ENCODE measurements around the gene MXD1.
"Not testable (repeated sequence)": the region's sequence is repeated elsewhere in the genome, so short reads cannot be mapped to it uniquely, and the experiment has no call there.

MXD1 gene

GRCh38 chr2:69914950-69915945 lies at the start of gene MXD1:
Gene MXD1, plus strand, starts transcription at chr2:69915109. Its CDS starts 222 bp downstream, at chr2:69915331.
- DNase-seq (ENCODE audit: low read depth in 2 of 2), result peak in 1 of 2 donors; percentile 99

- DNase-seq (ENCODE audit: low read depth in 2 of 2), result no peak
Measured at GRCh38 chr2:69888451-69888850, 26.5 kb upstream of the MXD1 start.

- DNase-seq (ENCODE audit: low read depth in 2 of 2), result no peak
Measured at GRCh38 chr2:69889302-69889701, 25.6 kb upstream of the MXD1 start.

GRCh38 chr2:69890881-69891280 lies 24.0 kb upstream of the MXD1 start:
- DNase-seq (ENCODE audit: low read depth in 2 of 2), result no peak

- not testable (repeated sequence) for DNase-seq (ENCODE audit: low read depth in 2 of 2)
Measured at GRCh38 chr2:69892838-69893424, 22.0 kb upstream of the MXD1 start.

- DNase-seq (ENCODE audit: low read depth in 2 of 2), result peak; percentile 66 to 67
Measured at GRCh38 chr2:69893684-69894551, 21.0 kb upstream of the MXD1 start, which contains the start of gene SNRNP27. Gene SNRNP27, plus strand, starts transcription at chr2:69893956. Its CDS starts 29 bp downstream, at chr2:69893985.

GRCh38 chr2:69894737-69895136 lies 20.2 kb upstream of the MXD1 start:
- not testable (repeated sequence) for DNase-seq (ENCODE audit: low read depth in 2 of 2)

- no peak for DNase-seq (ENCODE audit: low read depth in 2 of 2)
Measured at GRCh38 chr2:69902213-69902922, 12.5 kb upstream of the MXD1 start.

- no peak for DNase-seq (ENCODE audit: low read depth in 2 of 2)
Measured at GRCh38 chr2:69907216-69907615, 7.7 kb upstream of the MXD1 start.

GRCh38 chr2:69911985-69912563 lies 2.8 kb upstream of the MXD1 start:
- no peak for DNase-seq (ENCODE audit: low read depth in 2 of 2)

GRCh38 chr2:69914164-69914949 lies 552 bp upstream of the MXD1 start:
- peak in 1 of 2 donors; percentile 98 for DNase-seq (ENCODE audit: low read depth in 2 of 2)

- no peak for DNase-seq (ENCODE audit: low read depth in 2 of 2)
Measured at GRCh38 chr2:69916106-69916505, 1.2 kb downstream of the MXD1 start.

GRCh38 chr2:69917852-69918251 lies 2.9 kb downstream of the MXD1 start:
- no peak for DNase-seq (ENCODE audit: low read depth in 2 of 2)

GRCh38 chr2:69918401-69918800 lies 3.5 kb downstream of the MXD1 start:
- DNase-seq (ENCODE audit: low read depth in 2 of 2), result no peak

- no peak for DNase-seq (ENCODE audit: low read depth in 2 of 2)
Measured at GRCh38 chr2:69923116-69923515, 8.2 kb downstream of the MXD1 start.

GRCh38 chr2:69926849-69927515 lies 12.1 kb downstream of the MXD1 start:
- no peak for DNase-seq (ENCODE audit: low read depth in 2 of 2)

GRCh38 chr2:69931832-69932595 lies 17.1 kb downstream of the MXD1 start:
- DNase-seq (ENCODE audit: low read depth in 2 of 2), result no peak

- no peak for DNase-seq (ENCODE audit: low read depth in 2 of 2)
Measured at GRCh38 chr2:69932596-69932922, 17.6 kb downstream of the MXD1 start.

Measured in stimulated activated CD8-positive, alpha-beta memory T cell treated with anti-CD3 and anti-CD28 coated beads, Interleukin-7, amount 100 ng/mL, for 1 hour (primary cell).